SK-N-SH (cell line): Measurements from ENCODE around the gene POLE2. TPM values are rescaled to one million over a fixed set of nuclear protein-coding genes. Genes with fewer than 3 reads are reported as not detected.

Source experiments
- CTCF ChIA-PET: fragments of 300-600, 350-600 bp; formaldehyde crosslinking; extraction: SDS; loops from one replicate; lab custom pipeline; 2021; lab: Yijun Ruan, JAX
- POLR2A ChIA-PET: fragments of 350-600 bp; sonication (Branson Sonifier 250); formaldehyde crosslinking; extraction: SDS; loops from one replicate; lab custom pipeline; 2020; ENCODE audit warnings: antibody characterized with exemption, inconsistent platforms; lab: Yijun Ruan, JAX
- DNase-seq: peaks from one replicate; pipeline ENCODE4 v3.0.0; 2012
- H2AFZ ChIP-seq: fragments of 200-600 bp; sonication (generic); 2 replicates; pipeline ENCODE4 v1.8.1; 2016; ENCODE audit warnings: antibody characterized with exemption, mild to moderate bottlenecking, low read depth
- H3F3A ChIP-seq: fragments of 200-600 bp; sonication (generic); replicated peaks from 2 replicates; pipeline ENCODE3; 2016; ENCODE audit warnings: antibody characterized with exemption, mild to moderate bottlenecking; ENCODE audit not compliant: insufficient read depth
- H3K27ac ChIP-seq, 2 experiments: fragments of 200-500 bp in 1 of 2; fragments of 200-600 bp in 1 of 2; sonication (Bioruptor generic) in 1 of 2; sonication (generic), shearing (Covaris generic) in 1 of 2; 2 replicates each; pipeline versions ENCODE4 v1.5.1 to v1.6.1; 2014 to 2016; ENCODE audit warnings: low read depth in 2 of 2, inconsistent platforms in 1 of 2, low read length in 1 of 2, mild to moderate bottlenecking in 1 of 2, mixed read lengths in 1 of 2
- H3K27me3 ChIP-seq: fragments of 200-600 bp; sonication (generic), shearing (Covaris generic); 2 replicates; pipeline ENCODE4 v1.6.1; 2016; ENCODE audit warnings: mixed run types; ENCODE audit not compliant: insufficient read depth
- H3K36me3 ChIP-seq, 2 experiments: fragments of 200-500 bp in 1 of 2; fragments of 200-600 bp in 1 of 2; sonication (Bioruptor generic) in 1 of 2; sonication (generic) in 1 of 2; replicated peaks in 1 of 2; 2 replicates each; pipeline versions ENCODE3 to v1.5.1; 2014 to 2016; ENCODE audit warnings: low read length in 1 of 2, mild to moderate bottlenecking in 1 of 2; ENCODE audit not compliant: insufficient read depth in 2 of 2, control insufficient read depth in 1 of 2
- H3K4me1 ChIP-seq, 2 experiments: fragments of 200-500 bp in 1 of 2; fragments of 200-600 bp in 1 of 2; sonication (Bioruptor generic) in 1 of 2; sonication (generic), shearing (Covaris generic) in 1 of 2; 2 replicates each; pipeline versions ENCODE4 v1.5.1 to v1.6.1; 2014 to 2016; ENCODE audit warnings: low read depth in 1 of 2, low read length in 1 of 2, mixed run types in 1 of 2; ENCODE audit not compliant: insufficient read depth in 2 of 2, control insufficient read depth in 1 of 2
- H3K4me2 ChIP-seq: fragments of 200-600 bp; sonication (generic), shearing (Covaris generic); 2 replicates; pipeline ENCODE4 v1.6.1; 2017; ENCODE audit warnings: mixed run types
- H3K4me3 ChIP-seq, 2 experiments: fragments of 200-500 bp in 1 of 2; fragments of 200-600 bp in 1 of 2; sonication (Bioruptor generic) in 1 of 2; sonication (generic), shearing (Covaris generic) in 1 of 2; 2 replicates each; pipeline versions ENCODE4 v1.5.1 to v1.8.1; 2014 to 2016; ENCODE audit warnings: low read depth in 2 of 2, inconsistent platforms in 1 of 2, low read length in 1 of 2, mild to moderate bottlenecking in 1 of 2, mixed read lengths in 1 of 2, moderate library complexity in 1 of 2
- H3K79me2 ChIP-seq: fragments of 200-600 bp; sonication (generic); 2 replicates; pipeline ENCODE4 v1.8.1; 2017; ENCODE audit warnings: mild to moderate bottlenecking; ENCODE audit not compliant: insufficient read depth
- H3K9ac ChIP-seq: fragments of 200-600 bp; sonication (generic); 2 replicates; pipeline ENCODE4 v1.6.1; 2017; ENCODE audit warnings: mixed run types
- H3K9me2 ChIP-seq: fragments of 200-600 bp; sonication (generic); 2 replicates; pipeline ENCODE4 v1.6.1; 2017; ENCODE audit warnings: mixed run types
- H3K9me3 ChIP-seq: fragments of 200-600 bp; sonication (generic); 2 replicates; pipeline ENCODE4 v1.6.1; 2017; ENCODE audit warnings: mixed run types, mild to moderate bottlenecking, moderate library complexity
- H4K20me1 ChIP-seq: fragments of 200-600 bp; sonication (generic); 2 replicates; pipeline ENCODE4 v1.6.1; 2017; ENCODE audit warnings: mild to moderate bottlenecking, mixed run types; ENCODE audit not compliant: insufficient read depth
- CHD2 ChIP-seq: fragments of 150-350 bp; IDR thresholded peaks from 2 replicates; pipeline ENCODE4 v1.6.1; 2018; ENCODE audit warnings: low read length; ENCODE audit not compliant: partially characterized antibody
- EP300 ChIP-seq, 2 experiments: IDR thresholded peaks; 2 replicates each; pipeline versions ENCODE4 v1.4.0 to v1.6.1; 2012; ENCODE audit warnings: borderline replicate concordance in 1 of 2, low read depth in 1 of 2, low read length in 1 of 2
- FOSL2 ChIP-seq: IDR thresholded peaks from 2 replicates; pipeline ENCODE4 v1.4.0; 2012; ENCODE audit warnings: low read depth, mild to moderate bottlenecking, moderate library complexity, borderline replicate concordance
- FOXM1 ChIP-seq: IDR thresholded peaks from 2 replicates; pipeline ENCODE4 v1.4.0; 2012; ENCODE audit warnings: low read depth, mild to moderate bottlenecking
- GATA2 ChIP-seq: sonication (generic); formaldehyde crosslinking; IDR thresholded peaks from 2 replicates; pipeline ENCODE4 v1.5.0; 2020; ENCODE audit warnings: mild to moderate bottlenecking, missing genetic modification reagents
- JUND ChIP-seq: IDR thresholded peaks from 2 replicates; pipeline ENCODE4 v1.4.0; 2012
- MXI1 ChIP-seq: IDR thresholded peaks from 2 replicates; pipeline ENCODE4 v1.6.1; 2012; ENCODE audit warnings: mild to moderate bottlenecking, low read depth, low read length, improper control_type of control experiment
- NRF1 ChIP-seq: IDR thresholded peaks from 2 replicates; pipeline ENCODE4 v1.6.1; 2012; ENCODE audit warnings: low read depth, mild to moderate bottlenecking, low read length
- RCOR1 ChIP-seq: fragments of 150-350 bp; IDR thresholded peaks from 2 replicates; pipeline ENCODE4 v1.6.1; 2017; ENCODE audit warnings: antibody characterized with exemption, low read length
- SIN3A ChIP-seq: IDR thresholded peaks from 2 replicates; pipeline ENCODE4 v1.6.1; 2012; ENCODE audit warnings: low read depth, mild to moderate bottlenecking, low read length, moderate library complexity, borderline replicate concordance
- WGBS: methylation state at CpG from one replicate; pipeline ENCODE4 v1.1.6; 2017; ENCODE audit warnings: low lambda C conversion rate; 5-methylcytosine and 5-hydroxymethylcytosine counted together
- polyA plus RNA-seq, 3 experiments: library from polyadenylated mRNA; depleted of rRNA; stranded (reverse); fragments of >200 nt; gene quantifications; 2 replicates each; pipeline ENCODE4 v1.2.3, GENCODE V29; 2012
- TF ChIP-seq, protein P1 (sequence below): IDR thresholded peaks from 2 replicates; pipeline ENCODE4 v1.4.0; 2012; ENCODE audit warnings: low read depth, borderline replicate concordance
- TF ChIP-seq, protein P2 (sequence below): IDR thresholded peaks from 2 replicates; pipeline ENCODE4; 2012

POLE2 gene
- polyA plus RNA-seq, 1 of the 3 experiments (the other 2 are of a cell fraction), result 8.5 TPM

DNA sequence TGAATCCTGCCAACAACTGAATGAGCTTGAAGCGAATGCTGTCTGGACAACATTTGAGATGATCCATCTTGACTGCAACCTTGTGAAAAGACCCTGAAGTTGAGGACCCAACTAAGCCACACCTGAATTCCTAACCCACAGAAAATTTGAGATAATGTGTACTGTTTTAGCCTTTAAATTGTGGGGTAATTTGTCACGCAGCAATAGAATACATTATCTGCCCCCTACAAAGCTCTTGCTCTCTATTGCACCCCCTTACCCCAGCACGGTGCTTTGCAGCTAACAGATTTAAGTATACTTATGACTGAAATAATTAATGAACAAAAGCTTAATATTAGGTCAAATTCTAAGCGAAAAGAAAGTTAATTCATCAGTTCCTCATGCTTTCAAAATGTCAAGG, 1.6 kb downstream of the POLE2 start:
- DNase-seq, result no peak
- CTCF ChIA-PET, result interaction anchor here (1.2 to 2.6 kb wide), 2 partner anchors 52 to 226 kb away, joined by 3 to 9 read pairs; partner anchors contain the start of gene DNAAF2
- Histone ChIP-seq H3K27me3 (no peaks in the 10 kb centered on the region), H2AFZ (no peak overlapping the region), H3K9ac (no peak overlapping the region), H3K9me2 (no peaks in the 10 kb centered on the region), H3K79me2 (peaks cover 14% of the 10 kb centered on the region)
- TF ChIP-seq MXI1, result no peak
- TF ChIP-seq, protein P1, sequence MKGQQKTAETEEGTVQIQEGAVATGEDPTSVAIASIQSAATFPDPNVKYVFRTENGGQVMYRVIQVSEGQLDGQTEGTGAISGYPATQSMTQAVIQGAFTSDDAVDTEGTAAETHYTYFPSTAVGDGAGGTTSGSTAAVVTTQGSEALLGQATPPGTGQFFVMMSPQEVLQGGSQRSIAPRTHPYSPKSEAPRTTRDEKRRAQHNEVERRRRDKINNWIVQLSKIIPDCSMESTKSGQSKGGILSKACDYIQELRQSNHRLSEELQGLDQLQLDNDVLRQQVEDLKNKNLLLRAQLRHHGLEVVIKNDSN, result no peak
- no peak for TF ChIP-seq FOXM1
- TF ChIP-seq GATA2 (CRISPR knock-in tag), result no peak
- TF ChIP-seq RCOR1, result no peak
- TF ChIP-seq CHD2, result no peak
- TF ChIP-seq, all 33 proteins: peak for 0
- peaks cover 16% of the 10 kb centered on the region for H3F3A ChIP-seq
- H4K20me1 ChIP-seq, result no peaks in the 10 kb centered on the region
- H3K36me3 ChIP-seq, result no peaks in the 10 kb centered on the region
- H3K27ac ChIP-seq, result no peak overlapping the region
- H3K4me1 ChIP-seq, result peaks cover 0 to 4% of the 10 kb centered on the region in 2 experiments; a peak in 1 of 4 replicates
- no peaks in the 10 kb centered on the region for H3K9me3 ChIP-seq
- H3K4me2 ChIP-seq, result no peak overlapping the region
- H3K4me3 ChIP-seq, result no peak overlapping the region
- POLR2A ChIA-PET, result interaction anchor here (1.6 kb wide), 1 partner anchor 9 kb away, joined by 3 read pairs; no protein-coding TSS in a partner anchor
- WGBS, result 98% methylated on average over 4 of the region's 4 CpGs

GRCh38 chr14:49679271-49679670, 8.7 kb downstream of the POLE2 start:
- H3K79me2 ChIP-seq, result no peaks in the 10 kb centered on the region; the same call in 1 of the 2 replicates
- H3K4me3 ChIP-seq, result no peak overlapping the region
- no peaks in the 10 kb centered on the region for H4K20me1 ChIP-seq
- no peaks in the 10 kb centered on the region for H3K9me3 ChIP-seq
- peak overlapping the region; percentile 9; the same call in 1 of the 2 replicates for H2AFZ ChIP-seq
- no peaks in the 10 kb centered on the region for H3K4me1 ChIP-seq
- H3K9me2 ChIP-seq, result no peaks in the 10 kb centered on the region
- 0 out of 4 replicates have a peak overlapping the region, but pooled peaks of 1 of the 2 experiments have one; percentile 15 for H3K27ac ChIP-seq
- H3K9ac ChIP-seq, result no peak overlapping the region
- TF ChIP-seq NRF1, result no peak
- TF ChIP-seq, protein P2, sequence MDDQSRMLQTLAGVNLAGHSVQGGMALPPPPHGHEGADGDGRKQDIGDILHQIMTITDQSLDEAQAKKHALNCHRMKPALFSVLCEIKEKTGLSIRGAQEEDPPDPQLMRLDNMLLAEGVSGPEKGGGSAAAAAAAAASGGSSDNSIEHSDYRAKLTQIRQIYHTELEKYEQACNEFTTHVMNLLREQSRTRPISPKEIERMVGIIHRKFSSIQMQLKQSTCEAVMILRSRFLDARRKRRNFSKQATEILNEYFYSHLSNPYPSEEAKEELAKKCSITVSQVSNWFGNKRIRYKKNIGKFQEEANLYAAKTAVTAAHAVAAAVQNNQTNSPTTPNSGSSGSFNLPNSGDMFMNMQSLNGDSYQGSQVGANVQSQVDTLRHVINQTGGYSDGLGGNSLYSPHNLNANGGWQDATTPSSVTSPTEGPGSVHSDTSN, result no peak
- TF ChIP-seq EP300 (IDR thresholded peaks at IDR 0.05; ENCODE audit: borderline replicate concordance in 1 of 2, low read depth in 1 of 2, low read length in 1 of 2), result no peak
- TF ChIP-seq JUND, result no peak
- peak; percentile 34; the same call in 1 of the 2 replicates for TF ChIP-seq FOSL2
- no peak for TF ChIP-seq SIN3A
- H3F3A ChIP-seq, result peaks cover 4% of the 10 kb centered on the region
- CTCF ChIA-PET, result no interaction called here
- WGBS, result 42% methylated on average over 2 of the region's 2 CpGs
- no peaks in the 10 kb centered on the region for H3K27me3 ChIP-seq
- H3K4me2 ChIP-seq, result no peak overlapping the region
- POLR2A ChIA-PET, result no interaction called here
- H3K36me3 ChIP-seq, result peaks cover 0 to 6% of the 10 kb centered on the region in 2 experiments
- no peak for DNase-seq
